ENCODE measurements around the gene SERF1B.
"Not testable (repeated sequence)": the region's sequence is repeated elsewhere in the genome, so short reads cannot be mapped to it uniquely, and the experiment has no call there.

DNA sequence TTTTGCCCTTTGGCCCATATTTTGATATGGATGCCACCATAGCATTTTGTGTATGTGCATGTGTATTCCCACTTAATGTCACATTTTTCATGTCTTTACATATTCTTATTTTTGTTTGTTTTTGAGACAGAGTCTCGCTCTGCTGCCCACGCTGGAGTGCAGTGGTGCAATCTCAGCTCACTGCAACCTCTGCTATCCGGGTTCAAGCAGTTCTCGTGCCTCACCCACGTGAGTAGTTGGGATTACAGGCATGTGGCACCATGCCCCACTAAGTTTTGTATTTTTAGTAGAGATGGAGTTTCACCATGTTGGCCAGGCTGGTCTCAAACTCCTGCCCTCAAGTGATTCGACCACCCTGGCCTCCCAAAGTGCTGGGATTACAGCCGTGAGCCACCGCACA lies 52.6 kb downstream of the SERF1B start:
- TF ChIP-seq, protein P1, sequence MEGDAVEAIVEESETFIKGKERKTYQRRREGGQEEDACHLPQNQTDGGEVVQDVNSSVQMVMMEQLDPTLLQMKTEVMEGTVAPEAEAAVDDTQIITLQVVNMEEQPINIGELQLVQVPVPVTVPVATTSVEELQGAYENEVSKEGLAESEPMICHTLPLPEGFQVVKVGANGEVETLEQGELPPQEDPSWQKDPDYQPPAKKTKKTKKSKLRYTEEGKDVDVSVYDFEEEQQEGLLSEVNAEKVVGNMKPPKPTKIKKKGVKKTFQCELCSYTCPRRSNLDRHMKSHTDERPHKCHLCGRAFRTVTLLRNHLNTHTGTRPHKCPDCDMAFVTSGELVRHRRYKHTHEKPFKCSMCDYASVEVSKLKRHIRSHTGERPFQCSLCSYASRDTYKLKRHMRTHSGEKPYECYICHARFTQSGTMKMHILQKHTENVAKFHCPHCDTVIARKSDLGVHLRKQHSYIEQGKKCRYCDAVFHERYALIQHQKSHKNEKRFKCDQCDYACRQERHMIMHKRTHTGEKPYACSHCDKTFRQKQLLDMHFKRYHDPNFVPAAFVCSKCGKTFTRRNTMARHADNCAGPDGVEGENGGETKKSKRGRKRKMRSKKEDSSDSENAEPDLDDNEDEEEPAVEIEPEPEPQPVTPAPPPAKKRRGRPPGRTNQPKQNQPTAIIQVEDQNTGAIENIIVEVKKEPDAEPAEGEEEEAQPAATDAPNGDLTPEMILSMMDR (IDR thresholded peaks at IDR 0.05): not testable (repeated sequence)
- not testable (repeated sequence) for TF ChIP-seq POLR2AphosphoS5 (IDR thresholded peaks at IDR 0.05; ENCODE audit: low read depth, low read length)
- TF ChIP-seq, protein P2, sequence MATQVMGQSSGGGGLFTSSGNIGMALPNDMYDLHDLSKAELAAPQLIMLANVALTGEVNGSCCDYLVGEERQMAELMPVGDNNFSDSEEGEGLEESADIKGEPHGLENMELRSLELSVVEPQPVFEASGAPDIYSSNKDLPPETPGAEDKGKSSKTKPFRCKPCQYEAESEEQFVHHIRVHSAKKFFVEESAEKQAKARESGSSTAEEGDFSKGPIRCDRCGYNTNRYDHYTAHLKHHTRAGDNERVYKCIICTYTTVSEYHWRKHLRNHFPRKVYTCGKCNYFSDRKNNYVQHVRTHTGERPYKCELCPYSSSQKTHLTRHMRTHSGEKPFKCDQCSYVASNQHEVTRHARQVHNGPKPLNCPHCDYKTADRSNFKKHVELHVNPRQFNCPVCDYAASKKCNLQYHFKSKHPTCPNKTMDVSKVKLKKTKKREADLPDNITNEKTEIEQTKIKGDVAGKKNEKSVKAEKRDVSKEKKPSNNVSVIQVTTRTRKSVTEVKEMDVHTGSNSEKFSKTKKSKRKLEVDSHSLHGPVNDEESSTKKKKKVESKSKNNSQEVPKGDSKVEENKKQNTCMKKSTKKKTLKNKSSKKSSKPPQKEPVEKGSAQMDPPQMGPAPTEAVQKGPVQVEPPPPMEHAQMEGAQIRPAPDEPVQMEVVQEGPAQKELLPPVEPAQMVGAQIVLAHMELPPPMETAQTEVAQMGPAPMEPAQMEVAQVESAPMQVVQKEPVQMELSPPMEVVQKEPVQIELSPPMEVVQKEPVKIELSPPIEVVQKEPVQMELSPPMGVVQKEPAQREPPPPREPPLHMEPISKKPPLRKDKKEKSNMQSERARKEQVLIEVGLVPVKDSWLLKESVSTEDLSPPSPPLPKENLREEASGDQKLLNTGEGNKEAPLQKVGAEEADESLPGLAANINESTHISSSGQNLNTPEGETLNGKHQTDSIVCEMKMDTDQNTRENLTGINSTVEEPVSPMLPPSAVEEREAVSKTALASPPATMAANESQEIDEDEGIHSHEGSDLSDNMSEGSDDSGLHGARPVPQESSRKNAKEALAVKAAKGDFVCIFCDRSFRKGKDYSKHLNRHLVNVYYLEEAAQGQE (IDR thresholded peaks at IDR 0.05; ENCODE audit: insufficient read depth in 1 of 2, low read depth in 2 of 2, low read length in 1 of 2): not testable (repeated sequence)

Measured in Panc1 (cell line).